ENCODE measurements around the gene HNRNPF. TPM values are rescaled to one million over a fixed set of nuclear protein-coding genes. Genes with fewer than 3 reads are reported as not detected.

HNRNPF gene
- total and polyA plus RNA-seq, 2 of the 8 experiments (the other 6 are each of a cell fraction or from before 2014, with no cell fraction given): 209 to 389 TPM

DNA sequence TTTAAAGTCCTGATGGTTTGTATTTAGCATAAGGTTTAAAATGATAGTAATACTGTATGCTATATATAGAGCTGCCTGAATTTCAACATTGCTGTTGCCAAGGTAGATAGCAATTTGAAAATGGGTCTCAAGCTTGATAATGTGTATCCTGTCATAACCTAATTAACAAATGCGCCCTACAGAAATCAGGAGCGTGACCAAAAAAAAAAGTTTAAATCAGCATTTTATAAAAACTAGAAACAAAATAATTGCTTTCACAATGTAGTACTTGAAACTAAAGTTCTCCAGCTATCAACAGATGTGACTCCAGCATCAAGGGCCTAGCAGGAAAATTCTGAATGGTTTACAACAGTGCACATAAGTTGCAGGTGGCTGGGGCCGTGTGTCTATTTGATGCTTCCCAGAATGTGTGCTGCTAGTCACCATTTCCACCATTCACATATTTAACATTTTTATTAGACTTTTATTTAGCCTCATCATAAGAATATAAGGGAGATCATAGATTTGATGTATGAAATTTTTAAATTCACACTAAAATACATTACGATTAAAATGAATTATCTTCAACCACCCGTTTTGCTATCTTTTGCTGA lies 23.5 kb downstream of the HNRNPF start:
- Histone ChIP-seq H2BK120ac (replicated peaks; ENCODE audit: low read depth, low read length) (no peak overlapping the region), H3K79me2 (ENCODE audit: control insufficient read depth in 1 of 2, insufficient read depth in 2 of 2, low read length in 2 of 2) (peaks cover 6 to 29% of the 10 kb centered on the region in 2 experiments), H3K36me3 (ENCODE audit: control insufficient read depth in 2 of 4, insufficient read depth in 4 of 4, low read length in 3 of 4) (peaks cover 27 to 52% (median 42%) of the 10 kb centered on the region in 4 experiments), H3K4me3 (ENCODE audit: extremely low read depth in 1 of 4, insufficient read depth in 2 of 4, low read depth in 3 of 4, low read length in 4 of 4) (no peak overlapping the region), H2BK5ac (ENCODE audit: low read depth, low read length) (no peak overlapping the region), H3K4ac (replicated peaks; ENCODE audit: insufficient read length, low read depth, low read length) (no peak overlapping the region), H3K9me3 (ENCODE audit: insufficient read depth in 2 of 2, low read depth in 1 of 2, low read length in 1 of 2) (no peaks in the 10 kb centered on the region), H2AK5ac (ENCODE audit: low read depth, low read length) (no peak overlapping the region), H3K4me2 (ENCODE audit: insufficient read depth in 1 of 2, low read depth in 2 of 2, low read length in 2 of 2) (no peak overlapping the region), H3K23me2 (ENCODE audit: low read depth, low read length) (no peaks in the 10 kb centered on the region; the same call in 1 of the 2 replicates), H2BK12ac (ENCODE audit: low read depth, low read length) (no peak overlapping the region), H3K27ac (ENCODE audit: low read depth, low read length) (no peak overlapping the region), H4K91ac (replicated peaks; ENCODE audit: insufficient read length, low read length) (no peak overlapping the region), H3K23ac (ENCODE audit: insufficient read length) (no peak overlapping the region), H3K27me3 (replicated peaks in 1 of 4; ENCODE audit: control insufficient read depth in 3 of 4, extremely low read depth in 1 of 4, insufficient read depth in 3 of 4, low read length in 3 of 4) (no peaks in the 10 kb centered on the region), H4K5ac (ENCODE audit: insufficient read length, low read depth, low read length) (no peak overlapping the region), H3K79me1 (ENCODE audit: low read depth, low read length) (peaks cover 15% of the 10 kb centered on the region), H3K14ac (ENCODE audit: insufficient read length) (no peak overlapping the region), H3K9ac (replicated peaks in 1 of 4; ENCODE audit: extremely low read depth in 1 of 4, low read depth in 3 of 4, low read length in 3 of 4) (no peak overlapping the region), H2AFZ (ENCODE audit: low read length) (no peak overlapping the region), H3K4me1 (replicated peaks in 1 of 4; ENCODE audit: control insufficient read depth in 3 of 4, insufficient read depth in 4 of 4, low read length in 3 of 4) (no peaks in the 10 kb centered on the region; a peak in 1 of 7 replicates), H2BK20ac (ENCODE audit: low read length) (no peak overlapping the region), H3K18ac (ENCODE audit: extremely low read depth, low read length) (no peak overlapping the region), H4K20me1 (replicated peaks in 1 of 2; ENCODE audit: control insufficient read depth in 1 of 2, insufficient read depth in 2 of 2, low read length in 2 of 2) (peaks cover 25 to 28% of the 10 kb centered on the region in 2 experiments), H4K8ac (ENCODE audit: extremely low read depth, insufficient read depth, low read length) (no peak overlapping the region), H3K56ac (replicated peaks; ENCODE audit: insufficient read length, low read depth, low read length) (no peak overlapping the region), H2BK15ac (ENCODE audit: low read length) (no peak overlapping the region)
- FAIRE-seq (no peak), DNase-seq (ENCODE audit: low read depth in 1 of 2, low spot score in 2 of 2) (no peak)
- ChIA-PET CTCF (ENCODE audit: partially characterized antibody) (interaction anchor here (0.6 to 1.7 kb wide), 7 partner anchors 20 to 182 kb away, joined by 3 to 4 read pairs (median 3); no protein-coding TSS in a partner anchor), POLR2A (ENCODE audit: partially characterized antibody) (interaction anchor here (1.2 to 7.5 kb wide), 5 partner anchors 8 to 24 kb away, joined by 4 to 112 read pairs (median 5); partner anchors contain the start of gene HNRNPF)
- 92% methylated on average over 5 of the region's 5 CpGs; no CpG with 5 or more reads in 1 of the 2 experiments for WGBS, 2 experiments (ENCODE audit: extremely low coverage in 1 of 2, insufficient coverage in 1 of 2, insufficient read length in 1 of 2, insufficient replicate concordance in 2 of 2, low coverage in 1 of 2, low lambda C conversion rate in 2 of 2, missing lambda C conversion rate in 1 of 2)
- peak; percentile 69; the same call in 1 of the 2 replicates for TF ChIP-seq POLR2AphosphoS5 (IDR thresholded peaks at IDR 0.05; ENCODE audit: low read depth, low read length)
- TF ChIP-seq HDAC2 (IDR thresholded peaks at IDR 0.05; ENCODE audit: borderline replicate concordance in 1 of 2, low read depth in 2 of 2, low read length in 2 of 2): no peak

All from H1 (cell line).